ENCODE results near the gene EFNA1.

Gene EFNA1

DNA sequence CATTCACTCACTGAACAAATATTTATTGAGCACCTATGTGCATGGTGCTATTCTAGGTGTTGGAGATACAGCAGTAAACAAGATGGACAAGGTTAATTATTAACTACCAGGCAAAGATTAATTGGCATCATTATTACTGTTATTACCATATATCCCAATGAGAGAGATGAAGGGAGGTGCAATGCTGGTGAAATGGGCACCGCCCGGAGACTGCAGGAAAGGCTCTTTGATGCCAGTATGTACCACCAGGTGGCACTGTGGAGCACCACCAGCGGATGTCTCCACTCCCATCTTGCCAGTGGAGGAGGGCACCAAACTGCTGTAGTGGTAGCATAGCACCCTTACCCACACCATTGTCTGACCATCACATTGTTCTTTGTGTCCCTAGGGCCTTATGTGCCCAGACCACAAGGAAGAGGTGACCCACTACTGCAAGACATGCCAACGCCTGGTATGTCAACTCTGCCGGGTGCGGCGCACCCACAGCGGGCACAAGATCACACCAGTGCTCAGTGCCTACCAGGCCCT is 48.9 kb downstream of the EFNA1 start:
- peak; percentile 90 for DNase-seq

DNA sequence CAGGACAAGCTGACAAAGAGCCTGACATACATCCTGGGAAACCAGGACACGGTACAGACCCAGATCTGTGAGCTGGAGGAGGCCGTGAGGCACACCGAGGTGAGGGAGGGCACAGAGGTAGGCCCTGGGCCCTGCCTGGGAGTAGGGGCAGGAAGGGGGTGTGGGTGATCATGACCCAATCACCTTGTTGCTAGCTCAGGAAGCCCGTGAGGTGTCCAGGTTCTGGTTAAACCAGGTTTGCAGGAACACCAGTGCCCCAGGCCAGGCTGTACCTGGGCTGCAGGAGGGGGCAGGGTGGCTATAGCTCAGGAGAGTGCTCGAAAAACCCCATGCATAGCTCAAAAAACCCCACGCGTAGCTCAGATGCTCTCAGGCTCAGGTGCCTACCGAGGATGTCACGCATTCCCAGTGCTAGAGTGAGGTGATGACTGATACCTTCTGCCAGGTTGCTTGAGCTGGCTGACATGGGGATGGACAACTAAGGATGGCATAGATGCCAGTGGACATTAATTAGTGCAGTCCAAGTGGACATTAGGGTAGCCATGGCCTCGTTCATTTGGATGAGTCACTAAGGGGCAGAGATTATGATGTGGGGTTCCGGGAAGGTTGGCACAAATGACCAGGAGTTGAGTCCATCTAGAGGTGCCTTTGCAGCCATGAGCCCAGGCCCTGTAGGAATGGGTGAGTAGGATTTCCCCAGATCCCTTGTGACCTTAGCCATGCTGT is 49.7 kb downstream of the EFNA1 start:
- no peak for DNase-seq

DNA sequence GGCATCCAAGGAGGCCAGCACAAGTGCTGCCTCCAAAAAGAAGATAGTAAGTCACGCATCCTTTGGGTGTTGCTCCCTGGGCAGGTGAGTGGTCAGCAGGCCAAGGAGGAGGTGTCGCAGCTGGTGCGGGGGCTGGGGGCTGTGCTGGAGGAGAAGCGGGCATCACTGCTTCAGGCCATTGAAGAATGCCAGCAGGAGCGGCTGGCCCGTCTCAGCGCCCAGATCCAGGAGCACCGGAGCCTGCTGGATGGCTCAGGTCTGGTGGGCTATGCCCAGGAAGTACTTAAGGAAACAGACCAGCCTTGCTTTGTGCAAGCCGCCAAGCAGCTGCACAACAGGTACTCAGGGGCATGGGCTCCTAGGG is 50.2 kb downstream of the EFNA1 start:
- DNase-seq: no peak

DNA sequence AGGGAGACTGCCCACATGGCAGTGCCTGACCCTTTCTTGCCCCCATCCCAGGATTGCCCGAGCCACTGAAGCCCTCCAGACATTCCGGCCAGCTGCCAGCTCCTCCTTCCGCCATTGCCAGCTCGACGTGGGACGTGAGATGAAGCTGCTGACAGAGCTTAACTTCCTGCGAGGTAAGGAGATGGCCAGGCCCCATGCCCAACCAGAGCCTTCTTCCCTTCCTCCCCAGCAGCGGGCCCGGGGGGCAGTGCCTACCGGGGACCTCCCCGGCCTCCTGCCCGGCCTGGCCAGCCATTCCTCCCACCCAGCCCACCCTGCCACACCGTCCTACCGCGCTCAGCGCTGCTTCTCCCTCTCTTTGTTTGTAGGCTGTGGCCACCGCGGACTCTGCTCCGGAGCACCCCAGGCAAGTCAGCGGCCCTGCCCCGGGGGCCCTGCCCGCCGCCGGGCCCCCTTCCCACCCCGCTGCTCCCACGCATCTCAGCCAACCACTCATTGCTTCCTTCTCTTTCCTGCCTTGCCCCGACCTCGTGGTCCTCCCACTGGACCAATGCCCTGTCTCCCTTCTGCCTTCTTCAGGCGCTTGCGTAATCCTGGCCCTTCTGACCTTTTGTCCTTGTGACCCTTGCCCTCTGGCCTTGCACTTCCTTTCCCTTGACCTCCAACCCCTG is 50.9 kb downstream of the EFNA1 start:
- peak; percentile 58 for DNase-seq

DNA sequence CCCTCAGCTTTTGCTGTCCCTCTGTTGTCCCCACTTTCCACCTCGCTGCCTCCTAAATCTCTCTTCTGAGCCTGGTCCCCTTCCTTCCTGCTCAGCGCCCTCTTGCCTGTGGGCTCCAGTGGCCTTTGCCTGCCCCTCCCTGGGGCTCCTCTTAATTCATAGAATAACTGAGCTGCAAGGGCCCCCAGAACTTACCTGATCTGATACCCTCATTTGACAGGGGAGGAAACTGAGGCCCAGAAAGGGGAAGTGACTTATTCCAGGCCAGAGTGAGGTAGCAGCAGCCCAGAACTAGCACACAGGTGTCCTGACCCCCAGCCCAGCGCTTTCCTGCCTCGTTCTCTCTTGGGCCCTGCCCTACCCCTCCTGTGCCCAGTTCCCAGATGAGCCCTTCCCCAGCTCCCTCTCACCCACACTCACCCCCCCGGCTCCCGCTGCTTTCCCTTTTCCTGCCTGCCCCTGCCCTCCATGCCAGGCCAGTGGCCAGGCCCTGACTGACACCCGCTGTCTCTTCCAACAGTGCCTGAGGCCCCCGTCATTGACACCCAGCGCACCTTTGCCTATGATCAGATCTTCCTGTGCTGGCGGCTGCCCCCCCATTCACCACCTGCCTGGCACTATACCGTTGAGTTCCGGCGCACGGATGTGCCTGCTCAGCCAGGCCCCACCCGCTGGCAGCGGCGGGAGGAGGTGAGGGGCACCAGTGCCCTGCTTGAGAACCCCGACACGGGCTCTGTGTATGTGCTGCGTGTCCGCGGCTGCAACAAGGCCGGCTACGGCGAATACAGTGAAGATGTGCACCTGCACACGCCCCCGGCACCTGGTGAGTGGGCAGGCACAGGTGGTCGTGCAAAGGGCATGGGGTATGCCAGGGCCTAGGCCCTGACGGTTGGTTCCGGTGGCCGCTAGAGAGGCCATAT is 51.7 kb downstream of the EFNA1 start:
- no peak for DNase-seq

DNA sequence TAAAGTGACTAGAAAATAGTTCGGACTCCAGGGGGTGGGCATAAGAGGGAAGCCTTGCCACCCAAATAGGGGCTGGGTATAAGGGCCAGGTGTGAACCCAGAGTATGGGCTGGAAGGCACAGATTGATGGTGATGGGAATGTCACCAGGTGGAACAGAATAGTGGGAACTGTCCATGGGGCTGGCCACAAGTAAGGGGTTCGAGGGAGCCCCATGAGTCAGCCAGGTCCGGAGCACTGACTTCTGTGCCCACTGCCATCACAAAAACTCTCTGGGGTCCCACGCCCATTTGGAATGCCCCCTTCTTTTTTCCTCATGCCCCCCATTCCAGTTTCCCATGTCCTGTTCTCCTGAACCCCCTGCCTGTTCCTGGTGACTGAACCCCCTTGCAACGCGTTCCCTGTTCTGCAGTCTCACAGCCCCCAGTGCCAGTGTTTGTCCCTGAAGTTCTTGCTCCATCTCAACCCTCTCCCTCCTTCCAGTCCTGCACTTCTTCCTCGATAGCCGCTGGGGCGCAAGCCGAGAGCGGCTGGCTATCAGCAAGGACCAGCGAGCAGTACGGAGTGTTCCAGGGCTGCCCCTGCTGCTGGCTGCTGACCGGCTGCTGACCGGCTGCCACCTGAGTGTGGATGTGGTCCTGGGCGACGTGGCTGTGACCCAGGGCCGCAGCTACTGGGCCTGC is 53.8 kb downstream of the EFNA1 start:
- no peak for DNase-seq

DNA sequence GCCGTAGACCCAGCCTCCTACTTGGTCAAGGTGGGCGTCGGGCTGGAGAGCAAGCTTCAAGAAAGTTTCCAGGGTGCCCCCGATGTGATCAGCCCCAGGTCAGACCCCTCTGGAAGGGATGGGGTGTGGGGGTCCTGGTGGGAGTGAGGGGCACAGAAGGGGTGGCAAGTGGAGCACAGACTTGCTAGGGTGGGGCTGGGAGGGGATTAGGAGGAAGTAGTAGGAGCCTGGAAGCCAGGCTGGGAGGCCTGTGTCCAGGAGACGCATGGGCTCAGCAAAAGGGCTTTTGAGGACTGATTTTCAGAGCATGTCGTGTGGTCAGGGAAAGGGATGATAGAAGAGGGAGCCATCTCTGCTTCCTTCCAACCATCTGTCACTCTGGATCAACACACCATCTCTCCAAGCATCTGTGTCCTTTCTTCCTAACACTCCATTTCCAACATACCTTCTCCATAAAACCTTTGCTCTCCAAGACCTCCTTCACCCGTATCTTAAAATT is 54.4 kb downstream of the EFNA1 start:
- no peak for DNase-seq

DNA sequence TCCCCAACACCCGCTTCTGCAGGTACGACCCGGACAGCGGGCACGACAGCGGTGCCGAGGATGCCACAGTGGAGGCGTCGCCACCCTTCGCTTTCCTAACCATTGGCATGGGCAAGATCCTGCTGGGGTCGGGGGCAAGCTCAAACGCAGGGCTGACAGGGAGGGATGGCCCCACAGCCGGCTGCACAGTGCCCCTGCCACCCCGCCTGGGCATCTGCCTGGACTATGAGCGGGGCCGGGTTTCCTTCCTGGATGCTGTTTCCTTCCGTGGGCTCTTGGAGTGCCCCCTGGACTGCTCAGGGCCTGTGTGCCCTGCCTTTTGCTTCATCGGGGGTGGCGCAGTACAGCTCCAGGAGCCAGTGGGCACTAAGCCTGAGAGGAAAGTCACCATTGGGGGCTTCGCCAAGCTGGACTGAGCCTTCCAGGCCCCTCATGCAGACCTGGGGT is 56.1 kb downstream of the EFNA1 start:
- DNase-seq: no peak

DNA sequence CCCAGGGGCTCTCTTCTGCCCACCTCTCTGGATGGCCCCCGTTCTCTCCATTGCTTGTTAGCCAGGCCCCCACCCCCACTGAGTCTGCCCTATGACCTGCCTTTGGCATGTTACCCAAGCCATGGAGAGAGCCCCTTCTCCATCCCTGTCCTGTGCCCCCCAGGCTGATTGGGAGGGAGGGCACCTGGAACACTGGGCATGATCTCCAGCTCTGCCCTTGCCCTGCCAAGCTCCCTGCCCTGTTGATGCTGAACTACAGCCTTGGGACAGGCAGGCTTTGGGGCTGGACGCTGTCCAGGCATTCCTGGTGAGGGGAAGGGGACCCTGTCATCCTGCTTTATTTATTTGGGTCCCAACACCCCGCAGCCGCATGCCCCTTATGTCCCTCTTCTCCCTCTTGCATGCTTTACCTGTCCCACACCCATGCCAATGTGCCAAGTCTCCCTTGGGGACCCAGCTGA is 56.7 kb downstream of the EFNA1 start:
- no peak for DNase-seq
